ENCODE results near the gene GGA2. TPM values are rescaled to one million over a fixed set of nuclear protein-coding genes. Genes with fewer than 3 reads are reported as not detected.

GGA2 gene
- total and polyA plus RNA-seq, 9 donors, result 27.1 to 141 (median 83.3) TPM

GRCh38 chr16:23516366-23517137 is 6.3 kb upstream of the GGA2 start:
- Histone ChIP-seq H3K4me1 (ENCODE audit: insufficient read depth) (no peaks in the 10 kb centered on the region), H3K9me3 (no peaks in the 10 kb centered on the region), H3K27me3 (no peaks in the 10 kb centered on the region), H3K36me3 (no peaks in the 10 kb centered on the region), H3K27ac (no peak overlapping the region), H3K4me3 (no peak overlapping the region)
- no peak for TF ChIP-seq CTCF (IDR thresholded peaks at IDR 0.05)
- TF ChIP-seq POLR2A (IDR thresholded peaks at IDR 0.05), result no peak
- no peak for TF ChIP-seq EP300 (IDR thresholded peaks at IDR 0.05)
- DNase-seq, result no peak
- intact Hi-C loops (cut with DNase I), result no loop called here
- WGBS, 3 donors, result 80 to 86% (median 86%) methylated on average over 4 of the region's 4 CpGs

DNA sequence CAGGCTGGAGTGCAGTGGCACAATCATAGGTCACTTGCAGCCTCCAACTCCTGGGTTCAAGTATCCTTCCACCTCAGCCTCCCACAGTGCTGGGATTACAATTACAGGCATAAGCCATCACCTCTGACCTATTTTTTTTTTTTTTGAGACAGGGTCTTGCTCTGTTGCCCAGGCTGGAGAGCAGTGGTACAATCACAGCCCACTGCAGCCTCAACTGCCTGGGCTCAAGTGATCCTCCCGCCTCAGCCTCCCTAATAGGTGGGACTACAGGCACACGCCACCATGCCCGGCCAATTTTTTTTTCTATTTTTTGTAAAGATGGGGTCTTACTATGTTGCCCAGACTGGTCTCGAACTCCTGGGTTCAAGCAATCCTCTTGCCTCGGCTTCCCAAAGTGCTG is 5.6 kb upstream of the GGA2 start:
- intact Hi-C loops (cut with DNase I), result no loop called here
- Histone ChIP-seq H3K27me3 (no peaks in the 10 kb centered on the region), H3K4me3 (no peak overlapping the region), H3K9me3 (no peaks in the 10 kb centered on the region), H3K4me1 (ENCODE audit: insufficient read depth) (no peaks in the 10 kb centered on the region), H3K27ac (no peak overlapping the region), H3K36me3 (no peaks in the 10 kb centered on the region)
- no peak for DNase-seq
- WGBS, 3 donors, result 95 to 97% (median 97%) methylated on average over 5 of the region's 5 CpGs
- TF ChIP-seq POLR2A (IDR thresholded peaks at IDR 0.05) (no peak), EP300 (IDR thresholded peaks at IDR 0.05) (no peak), CTCF (IDR thresholded peaks at IDR 0.05) (no peak)

DNA sequence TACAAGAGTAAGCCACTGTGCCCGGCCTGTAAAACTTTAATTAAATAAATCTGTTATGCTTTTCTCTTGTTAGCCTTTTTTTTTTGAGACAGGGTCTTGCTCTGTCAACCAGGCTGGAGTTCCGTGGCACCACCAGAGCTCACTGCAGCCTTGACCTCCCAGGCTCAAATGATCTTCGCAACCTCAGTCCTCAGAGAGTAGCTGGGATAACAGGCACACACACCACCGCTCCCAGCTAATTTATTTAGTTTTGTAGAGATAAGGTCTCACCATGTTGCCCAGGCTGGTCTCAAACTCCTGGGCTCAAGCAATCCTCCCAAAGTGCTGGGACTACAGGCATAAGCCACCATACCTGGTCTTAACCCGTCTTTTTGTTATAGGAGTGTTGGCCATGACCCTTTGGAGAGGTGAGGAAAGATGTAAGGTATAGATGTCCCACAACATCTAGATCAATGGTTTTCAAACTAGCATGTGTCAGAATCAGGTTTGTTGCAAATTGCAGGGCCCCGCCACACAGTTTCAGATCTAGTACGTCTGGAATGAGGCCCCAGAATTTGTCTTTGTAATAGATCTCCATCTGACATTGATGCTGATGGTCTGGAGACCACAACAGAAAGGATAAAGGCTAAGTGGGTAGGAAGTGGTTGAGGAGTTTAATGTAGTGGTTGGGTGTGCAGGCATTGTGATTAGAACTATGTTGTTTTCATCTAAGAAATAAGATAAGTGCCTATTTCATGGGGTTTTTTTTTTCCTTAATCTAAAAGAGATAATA is 4.3 kb upstream of the GGA2 start:
- Histone ChIP-seq H3K4me3 (no peak overlapping the region), H3K27me3 (no peaks in the 10 kb centered on the region), H3K27ac (no peak overlapping the region), H3K36me3 (no peaks in the 10 kb centered on the region), H3K4me1 (ENCODE audit: insufficient read depth) (no peaks in the 10 kb centered on the region), H3K9me3 (no peaks in the 10 kb centered on the region)
- intact Hi-C loops (cut with DNase I), result loop anchor here in 1 of 4 donors (5.0 kb wide), 1 partner anchor 43 kb away; the partner anchor contains the start of genes EARS2 and UBFD1
- no peak for DNase-seq
- WGBS, 3 donors, result 80 to 84% (median 82%) methylated on average over 7 of the region's 7 CpGs
- no peak for TF ChIP-seq POLR2A (IDR thresholded peaks at IDR 0.05)
- TF ChIP-seq CTCF (IDR thresholded peaks at IDR 0.05), result no peak

- Histone ChIP-seq H3K27ac (no peak overlapping the region), H3K27me3 (no peaks in the 10 kb centered on the region), H3K4me1 (ENCODE audit: insufficient read depth) (peaks cover 8% of the 10 kb centered on the region), H3K9me3 (no peaks in the 10 kb centered on the region), H3K36me3 (no peaks in the 10 kb centered on the region), H3K4me3 (no peak overlapping the region)
- no peak for TF ChIP-seq POLR2A (IDR thresholded peaks at IDR 0.05)
- TF ChIP-seq CTCF (IDR thresholded peaks at IDR 0.05), result no peak
- no peak for TF ChIP-seq EP300 (IDR thresholded peaks at IDR 0.05)
- intact Hi-C loops (cut with DNase I), result loop anchor here in 1 of 4 donors (5.0 kb wide), 1 partner anchor 45 kb away; the partner anchor contains the start of genes EARS2 and UBFD1
- 84 to 93% (median 91%) methylated on average over 4 of the region's 4 CpGs for WGBS, 3 donors
- no peak for DNase-seq
Measured at GRCh38 chr16:23512168-23512695, 1.9 kb upstream of the GGA2 start.
